Liver (tissue), 9 donors: ENCODE data around the gene CRADD. TPM values are rescaled to one million over a fixed set of nuclear protein-coding genes. Genes with fewer than 3 reads are reported as not detected.

ENCODE experiments used
- DNase-seq: peaks from one replicate; pipeline ENCODE4 v3.0.0-alpha.2; 2017; ENCODE audit warnings: low spot score
- H3K27ac ChIP-seq, 2 donors: one replicate each; pipeline ENCODE4 v1.7.0; 2013; ENCODE audit warnings: inconsistent platforms in 2 of 2, low read length in 2 of 2, control low read depth in 1 of 2, low read depth in 1 of 2, mild to moderate bottlenecking in 1 of 2
- H3K27me3 ChIP-seq, 4 donors: one replicate each; pipeline versions ENCODE4 v1.6.1 to v1.7.0; 2013; ENCODE audit warnings: low read length in 3 of 4, inconsistent platforms in 1 of 4, mild to moderate bottlenecking in 1 of 4, moderate library complexity in 1 of 4; ENCODE audit not compliant: control insufficient read depth in 4 of 4, insufficient read depth in 4 of 4
- H3K36me3 ChIP-seq, 4 donors: one replicate each; pipeline versions ENCODE4 v1.6.1 to v1.7.0; 2013; ENCODE audit warnings: low read length in 3 of 4, mild to moderate bottlenecking in 3 of 4, low read depth in 1 of 4, moderate library complexity in 1 of 4; ENCODE audit not compliant: control insufficient read depth in 4 of 4, insufficient read depth in 3 of 4
- H3K4me1 ChIP-seq, 4 donors: one replicate each; pipeline versions ENCODE4 v1.6.1 to v1.7.0; 2013; ENCODE audit warnings: low read length in 3 of 4, mild to moderate bottlenecking in 3 of 4, moderate library complexity in 1 of 4; ENCODE audit not compliant: control insufficient read depth in 4 of 4, insufficient read depth in 4 of 4
- H3K4me3 ChIP-seq, 3 donors: one replicate each; pipeline versions ENCODE4 v1.6.1 to v1.7.0; 2013; ENCODE audit warnings: low read length in 3 of 3, control low read depth in 1 of 3, low read depth in 1 of 3, mild to moderate bottlenecking in 1 of 3
- H3K9ac ChIP-seq, 2 donors: one replicate each; pipeline ENCODE4 v1.7.0; 2013; ENCODE audit warnings: low read length in 2 of 2, mild to moderate bottlenecking in 2 of 2, moderate library complexity in 2 of 2, control low read depth in 1 of 2, low read depth in 1 of 2
- H3K9me3 ChIP-seq, 4 donors: one replicate each; pipeline versions ENCODE4 v1.6.1 to v1.7.0; 2013; ENCODE audit warnings: low read length in 3 of 4; ENCODE audit not compliant: control insufficient read depth in 4 of 4
- ATF3 ChIP-seq: IDR thresholded peaks from 2 replicates; pipeline ENCODE4 v1.6.1; 2016; ENCODE audit warnings: antibody characterized with exemption
- CTCF ChIP-seq: fragments of 150-350 bp; IDR thresholded peaks from 2 replicates; pipeline ENCODE4 v1.5.1; 2017; ENCODE audit warnings: improper control_type of control experiment, low read depth, low read length; ENCODE audit not compliant: missing input control
- EGR1 ChIP-seq, 2 donors: IDR thresholded peaks; 2 replicates each; pipeline ENCODE4 v1.6.1; 2016 to 2018; ENCODE audit warnings: antibody characterized with exemption in 2 of 2, low read depth in 2 of 2
- FOXA1 ChIP-seq: IDR thresholded peaks from 2 replicates; pipeline ENCODE4 v1.6.1; 2016; ENCODE audit warnings: antibody characterized with exemption
- FOXA2 ChIP-seq: IDR thresholded peaks from 2 replicates; pipeline ENCODE4 v1.6.1; 2016; ENCODE audit warnings: antibody characterized with exemption
- GABPA ChIP-seq, 2 donors: IDR thresholded peaks in 1 of 2; conservative IDR thresholded peaks in 1 of 2; 2 replicates each; pipeline ENCODE4 v1.6.1; 2016; ENCODE audit warnings: antibody characterized with exemption in 2 of 2, mild to moderate bottlenecking in 1 of 2, moderate library complexity in 1 of 2
- HNF4A ChIP-seq, 2 donors: conservative IDR thresholded peaks; 2 replicates each; pipeline ENCODE4 v1.6.1; 2016; ENCODE audit warnings: antibody characterized with exemption in 2 of 2, mild to moderate bottlenecking in 2 of 2
- HNF4G ChIP-seq: IDR thresholded peaks from 2 replicates; pipeline ENCODE4 v1.6.1; 2016; ENCODE audit warnings: antibody characterized with exemption
- JUND ChIP-seq, 2 donors: IDR thresholded peaks; 2 replicates each; pipeline ENCODE4 v1.6.1; 2016; ENCODE audit warnings: antibody characterized with exemption in 2 of 2
- MAX ChIP-seq: IDR thresholded peaks from 2 replicates; pipeline ENCODE4 v1.6.1; 2016; ENCODE audit warnings: antibody characterized with exemption
- NR2F2 ChIP-seq: IDR thresholded peaks from 2 replicates; pipeline ENCODE4 v1.6.1; 2016; ENCODE audit warnings: antibody characterized with exemption
- RAD21 ChIP-seq, 2 donors: IDR thresholded peaks; 2 replicates each; pipeline ENCODE4 v1.6.1; 2016; ENCODE audit warnings: antibody characterized with exemption in 2 of 2, mild to moderate bottlenecking in 2 of 2
- REST ChIP-seq: IDR thresholded peaks from 2 replicates; pipeline ENCODE4 v1.6.1; 2016; ENCODE audit warnings: antibody characterized with exemption, mild to moderate bottlenecking
- RXRA ChIP-seq, 2 donors: IDR thresholded peaks; 2 replicates each; pipeline ENCODE4 v1.6.1; 2017 to 2018; ENCODE audit warnings: antibody characterized with exemption in 2 of 2, mild to moderate bottlenecking in 1 of 2
- SP1 ChIP-seq: IDR thresholded peaks from 2 replicates; pipeline ENCODE4 v1.6.1; 2018; ENCODE audit warnings: antibody characterized with exemption, mild to moderate bottlenecking
- TAF1 ChIP-seq: conservative IDR thresholded peaks from 2 replicates; pipeline ENCODE4 v1.6.1; 2016; ENCODE audit warnings: antibody characterized with exemption, mild to moderate bottlenecking
- YY1 ChIP-seq: IDR thresholded peaks from 2 replicates; pipeline ENCODE4 v1.6.1; 2016; ENCODE audit warnings: antibody characterized with exemption, mild to moderate bottlenecking
- ZBTB33 ChIP-seq: IDR thresholded peaks from 2 replicates; pipeline ENCODE4 v1.6.1; 2016; ENCODE audit warnings: antibody characterized with exemption
- WGBS: extraction: QIAGEN DNeasy Blood & Tissue Kit; methylation state at CpG from one replicate; pipeline ENCODE4 v1.1.7; 2013; 5-methylcytosine and 5-hydroxymethylcytosine counted together
- polyA plus RNA-seq, 2 donors: library from polyadenylated mRNA; stranded (reverse) in 1 of 2; unstranded in 1 of 2; fragments of 200-250 nt in 1 of 2; fragments of >200 nt in 1 of 2; fragmentation: Nextera tagmentation in 1 of 2; extraction: Ambion mirVana in 1 of 2; gene quantifications; one replicate each; pipeline versions ENCODE4 v1.2.1 to v1.2.3, GENCODE V29; 2013 to 2015
- total RNA-seq, 2 donors: library from RNA; depleted of rRNA; stranded (reverse); fragments of >200 nt; gene quantifications; one replicate each; pipeline ENCODE4 v1.2.3, GENCODE V29; 2014
- donor health status: healthy.
- donor health status: healthy.
- donor health status: healthy.
- donor health status: healthy.
- donor health status: healthy.

Gene CRADD
- total and polyA plus RNA-seq, 4 donors: 19.4 to 48.9 (median 29.6) TPM

- H3K27me3 ChIP-seq: no peaks in the 10 kb centered on the region
- TF ChIP-seq EGR1 (IDR thresholded peaks at IDR 0.05; ENCODE audit: low read depth in 2 of 2): no peak
- TF ChIP-seq TAF1: no peak
- no peak for TF ChIP-seq CTCF
- TF ChIP-seq JUND (IDR thresholded peaks at IDR 0.05): no peak
- TF ChIP-seq ZBTB33: no peak
- TF ChIP-seq RXRA (IDR thresholded peaks at IDR 0.05): peak in 1 of 2 donors; percentile 7
- peak; percentile 17 to 23 for TF ChIP-seq HNF4A (conservative IDR thresholded peaks at IDR 0.05)
- peak; percentile 45 for TF ChIP-seq NR2F2
- TF ChIP-seq SP1: peak; percentile 30
- no peak for TF ChIP-seq FOXA2
- TF ChIP-seq YY1: peak; percentile 12
- peak in 1 of 2 donors; percentile 27 for TF ChIP-seq RAD21 (IDR thresholded peaks at IDR 0.05)
- no peak for TF ChIP-seq MAX
- no peak for TF ChIP-seq HNF4G
- TF ChIP-seq REST: no peak
- TF ChIP-seq ATF3: no peak
- no peak for TF ChIP-seq FOXA1
- TF ChIP-seq GABPA (IDR thresholded peaks at IDR 0.05 in 1 of 2, conservative IDR thresholded peaks at IDR 0.05 in 1 of 2): no peak
- DNase-seq: no peak
- no peak overlapping the region for H3K4me3 ChIP-seq
- 49% methylated on average over 9 of the region's 9 CpGs for WGBS
- no peaks in the 10 kb centered on the region for H3K9me3 ChIP-seq
- peaks cover 2 to 10% (median 6%) of the 10 kb centered on the region in 4 donors for H3K4me1 ChIP-seq
- H3K36me3 ChIP-seq: no peaks in the 10 kb centered on the region
- peak overlapping the region; percentile 25 to 51 for H3K27ac ChIP-seq
- no peak overlapping the region for H3K9ac ChIP-seq
Observed at GRCh38 chr12:93784339-93785086, 107.3 kb downstream of the CRADD start.
